Limb (tissue), 2 donors: ENCODE measurements around the gene KDM4B.

Experiments used
- DNase-seq, 2 donors: peaks; one replicate each; pipeline ENCODE4 v3.0.0-alpha.2; 2016; ENCODE audit errors: extremely low spot score in 2 of 2

Gene KDM4B

GRCh38 chr19:5120321-5120720 is 151.4 kb downstream of the KDM4B start:
- DNase-seq = no peak

DNA sequence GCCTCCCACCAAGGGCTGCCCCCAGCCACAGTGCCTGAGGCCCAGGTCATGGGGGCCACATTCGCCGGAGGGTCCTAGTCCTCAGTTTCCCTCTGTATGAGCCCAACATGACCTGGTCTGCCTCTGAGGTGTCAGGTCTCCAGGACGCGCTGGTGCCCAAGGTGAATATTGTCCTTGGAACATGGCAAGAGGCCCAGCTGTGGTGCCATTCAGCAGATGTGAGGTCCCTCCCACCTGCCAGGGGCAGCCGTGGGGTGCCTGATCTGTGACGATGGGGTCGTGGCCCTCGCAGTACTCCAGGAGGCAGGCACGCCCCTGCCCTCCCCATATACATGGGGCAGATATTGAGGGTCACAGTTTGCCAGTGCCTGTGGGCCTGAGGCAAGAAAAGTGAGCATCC is 151.9 kb downstream of the KDM4B start:
- DNase-seq = no peak

GRCh38 chr19:5121266-5122120 is 152.6 kb downstream of the KDM4B start:
- DNase-seq = no peak

DNA sequence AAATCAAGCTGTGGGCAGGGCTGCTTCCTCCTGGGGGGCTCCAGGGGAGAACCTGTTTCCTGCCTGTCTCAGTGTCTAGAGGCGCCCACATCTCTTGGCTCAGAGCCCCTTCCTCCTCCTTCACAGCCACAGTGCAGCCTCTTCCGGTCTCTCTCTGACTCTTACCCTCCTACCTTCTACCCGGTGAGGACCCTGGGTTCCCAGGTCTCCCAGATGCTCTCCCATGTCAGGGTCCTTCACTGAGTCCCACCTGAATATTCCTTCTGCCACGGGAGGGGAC is 153.1 kb downstream of the KDM4B start:
- no peak for DNase-seq

GRCh38 chr19:5122671-5123409 is 153.9 kb downstream of the KDM4B start:
- DNase-seq = no peak

GRCh38 chr19:5123646-5124045 is 154.7 kb downstream of the KDM4B start:
- no peak for DNase-seq

DNA sequence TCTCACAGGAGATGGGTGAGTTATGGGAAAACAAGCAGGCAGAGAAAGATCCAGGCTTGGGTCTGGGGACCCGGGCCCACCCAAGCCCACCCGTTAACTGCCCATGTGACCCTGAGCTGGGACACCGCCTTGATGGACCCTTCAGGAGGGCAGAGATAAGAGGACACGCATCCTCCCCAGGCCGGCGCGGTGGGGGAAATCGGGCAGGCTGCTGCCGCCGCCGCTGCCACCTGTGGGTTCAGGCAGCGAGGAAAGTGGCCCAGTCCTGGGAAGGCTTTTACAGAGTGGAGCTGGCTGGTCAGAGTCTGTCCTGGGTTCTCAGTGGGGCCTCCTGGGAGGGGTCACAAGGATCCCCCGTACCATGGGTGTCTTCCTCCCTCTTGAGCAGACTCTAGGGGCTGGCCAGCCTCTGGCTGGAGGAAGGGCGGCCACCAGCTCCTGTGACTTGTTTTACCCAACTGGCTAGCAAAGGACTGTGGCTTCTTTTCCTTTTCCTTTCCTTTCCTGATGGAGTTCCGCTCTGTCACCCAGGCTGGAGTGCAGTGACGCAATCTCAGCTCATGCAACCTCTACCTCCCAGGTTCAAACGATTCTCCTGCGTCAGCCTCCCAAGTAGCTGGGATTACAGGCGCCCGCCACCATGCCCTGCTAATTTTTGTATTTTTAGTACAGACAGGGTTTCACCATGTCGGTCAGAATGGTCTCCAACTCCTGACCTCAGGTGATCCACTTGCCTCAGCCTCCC is 155.4 kb downstream of the KDM4B start:
- no peak for DNase-seq

DNA sequence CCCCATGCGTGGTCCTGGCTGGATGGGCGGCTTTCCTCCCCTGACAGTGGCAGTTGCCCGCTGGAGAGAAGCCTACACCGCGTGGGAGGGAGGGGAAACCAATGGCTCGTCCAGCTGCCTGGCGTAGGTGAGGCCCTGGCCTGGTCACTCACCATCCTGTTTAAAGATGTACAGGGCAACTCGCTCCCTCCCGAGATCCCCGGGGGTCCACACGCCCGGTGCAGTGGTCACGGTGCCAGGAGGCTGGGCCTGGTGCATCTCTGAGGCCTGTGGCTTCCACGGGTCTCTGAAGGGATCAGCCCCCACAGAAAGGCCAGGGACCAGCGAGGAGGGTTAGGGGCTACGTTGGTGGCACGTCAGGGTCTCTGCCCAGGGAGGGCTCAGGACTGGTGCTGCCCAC is 156.5 kb downstream of the KDM4B start:
- DNase-seq = no peak

- no peak for DNase-seq
These were observed 157.0 kb downstream of the KDM4B start for GRCh38 chr19:5125797-5126497.

DNA sequence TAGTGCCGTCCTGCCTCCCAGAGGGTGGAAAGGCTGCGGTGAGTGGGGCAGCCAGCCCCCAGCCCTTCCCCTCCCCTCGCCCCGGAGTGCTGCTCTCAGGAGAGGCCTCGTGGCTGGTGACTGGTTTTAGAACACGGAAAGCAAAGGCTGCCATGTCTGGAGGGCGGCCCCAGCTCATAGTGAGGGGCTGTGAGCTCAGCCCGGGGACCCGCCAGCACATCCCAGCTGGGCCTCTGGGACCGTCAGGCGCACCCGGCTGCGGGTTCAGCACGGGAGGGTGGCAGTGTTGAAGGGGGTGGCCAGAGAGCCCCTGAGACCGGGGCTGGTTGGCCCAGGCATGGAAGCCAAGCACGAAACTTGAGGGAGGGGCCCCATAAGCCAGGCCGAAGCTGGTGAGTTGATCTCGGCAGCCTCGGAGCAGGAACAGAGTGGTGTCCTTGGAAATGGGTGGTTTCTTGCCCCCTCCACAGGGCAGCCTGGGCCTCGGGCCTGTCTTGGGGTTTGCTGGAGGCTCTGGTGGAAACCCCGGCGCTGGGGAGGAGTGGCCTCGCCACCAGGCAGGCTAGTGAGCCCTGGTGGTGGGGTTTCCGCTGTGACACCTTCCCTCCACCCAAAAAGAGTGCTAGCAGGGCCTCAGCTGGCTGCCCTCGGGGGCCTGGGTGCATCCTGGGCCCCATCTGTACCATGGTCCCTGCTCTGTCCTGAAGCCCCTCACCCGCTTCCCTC is 157.7 kb downstream of the KDM4B start:
- DNase-seq = no peak

- no peak for DNase-seq
These were observed 158.8 kb downstream of the KDM4B start for GRCh38 chr19:5127717-5128116.

DNA sequence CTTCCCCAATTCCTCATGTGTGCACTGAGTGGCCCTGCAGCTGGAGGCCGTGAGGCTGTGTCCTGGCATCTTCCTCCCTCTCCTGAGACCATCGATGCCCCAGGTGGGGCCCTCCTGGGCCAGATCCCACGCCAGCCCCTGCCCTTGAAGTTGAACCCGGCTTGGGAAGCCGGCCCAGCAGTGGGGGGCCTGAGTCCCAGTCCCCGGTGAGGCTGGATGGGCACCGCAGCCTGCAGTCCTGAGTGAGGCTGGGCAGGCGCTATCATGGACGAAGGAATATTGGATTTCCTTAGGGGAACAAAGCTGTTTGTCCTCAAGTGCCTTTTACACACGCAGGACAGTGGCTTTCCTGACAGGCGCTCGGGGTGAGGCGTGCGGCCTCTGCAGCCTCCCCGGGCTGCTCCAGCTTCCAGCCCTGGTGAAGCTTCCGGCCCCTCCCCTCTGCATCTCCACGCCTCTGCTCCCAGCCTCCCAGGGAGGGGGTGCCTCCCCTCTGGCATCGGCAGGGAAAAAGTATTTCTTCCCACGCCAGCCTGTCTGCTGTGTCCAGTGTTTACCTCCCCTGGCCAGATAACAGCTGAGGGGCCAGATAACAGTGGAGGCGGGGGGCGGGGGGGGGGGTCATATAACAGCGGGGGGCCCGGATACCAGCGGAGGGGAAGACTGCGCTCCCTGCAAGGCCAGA is 159.5 kb downstream of the KDM4B start:
- peak; percentile 20 to 68 for DNase-seq

DNA sequence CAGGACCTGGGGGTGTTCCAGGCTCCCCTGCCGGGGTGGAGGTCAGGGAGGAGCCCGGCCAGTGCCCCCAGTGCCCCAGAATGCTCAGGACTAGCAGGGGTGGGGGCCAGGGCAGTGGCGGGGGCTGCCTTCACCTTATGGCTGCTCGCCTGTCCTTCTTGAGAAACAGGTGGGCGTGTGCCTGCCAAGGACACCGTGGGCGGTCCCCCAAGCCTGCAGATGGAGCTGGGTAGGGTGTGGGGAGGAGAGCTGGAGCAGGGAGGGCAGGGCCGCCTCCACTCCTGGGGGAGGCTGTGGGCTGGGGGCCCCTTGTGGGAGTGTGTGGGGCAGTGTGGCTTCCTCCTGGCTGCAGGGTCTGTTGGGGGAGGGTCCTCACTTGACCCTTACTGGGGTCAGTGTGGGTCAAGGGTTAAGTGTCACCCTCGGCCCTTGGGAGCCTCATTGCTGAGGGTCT is 160.1 kb downstream of the KDM4B start:
- no peak for DNase-seq

DNA sequence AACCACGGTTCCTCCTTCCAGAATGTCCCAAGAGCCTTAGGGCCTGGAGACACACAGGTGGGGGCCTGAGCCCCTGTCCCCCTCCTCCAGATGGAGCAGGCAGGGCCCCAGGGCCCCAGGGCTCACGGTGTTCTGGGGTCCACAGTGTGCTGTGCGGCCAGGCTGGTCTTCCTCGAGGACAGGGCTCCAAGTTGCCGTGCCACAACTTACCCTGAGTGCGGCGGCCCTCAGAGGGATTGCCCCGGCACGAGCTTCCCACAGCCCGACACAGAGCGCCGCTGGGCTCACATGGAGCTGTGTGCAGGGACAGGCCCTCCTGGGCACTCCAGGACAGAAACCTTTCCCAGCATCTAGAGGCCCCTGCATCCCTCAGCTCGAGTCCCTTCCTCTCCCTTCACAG is 160.8 kb downstream of the KDM4B start:
- no peak for DNase-seq

GRCh38 chr19:5130371-5131030 is 161.6 kb downstream of the KDM4B start:
- DNase-seq = no peak

DNA sequence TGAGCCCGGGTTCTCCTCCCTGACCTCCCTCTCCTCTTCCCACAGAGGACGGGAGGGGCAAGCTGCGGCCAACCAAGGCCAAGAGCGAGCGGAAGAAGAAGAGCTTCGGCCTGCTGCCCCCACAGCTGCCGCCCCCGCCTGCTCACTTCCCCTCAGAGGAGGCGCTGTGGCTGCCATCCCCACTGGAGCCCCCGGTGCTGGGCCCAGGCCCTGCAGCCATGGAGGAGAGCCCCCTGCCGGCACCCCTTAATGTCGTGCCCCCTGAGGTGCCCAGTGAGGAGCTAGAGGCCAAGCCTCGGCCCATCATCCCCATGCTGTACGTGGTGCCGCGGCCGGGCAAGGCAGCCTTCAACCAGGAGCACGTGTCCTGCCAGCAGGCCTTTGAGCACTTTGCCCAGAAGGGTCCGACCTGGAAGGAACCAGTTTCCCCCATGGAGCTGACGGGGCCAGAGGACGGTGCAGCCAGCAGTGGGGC is 162.2 kb downstream of the KDM4B start:
- no peak for DNase-seq

GRCh38 chr19:5131506-5132205 is 162.7 kb downstream of the KDM4B start:
- no peak for DNase-seq

DNA sequence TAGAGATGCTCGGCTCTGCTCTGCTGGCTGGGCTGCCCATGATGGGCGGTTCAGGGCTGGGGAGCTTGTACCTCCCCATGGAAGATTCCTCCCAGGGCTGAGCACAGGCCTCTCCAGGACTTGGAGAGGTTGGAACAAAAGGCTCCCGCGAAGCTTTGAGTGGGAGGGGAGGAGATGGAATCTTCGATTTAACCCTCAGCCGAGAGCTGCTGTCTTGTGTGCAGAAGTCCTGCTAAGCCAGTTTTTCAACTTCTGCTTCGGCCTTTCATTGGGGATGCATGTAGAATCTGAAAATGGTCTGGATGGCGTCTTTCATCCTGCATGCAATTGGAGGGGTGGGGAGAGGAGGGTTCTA is 163.3 kb downstream of the KDM4B start:
- no peak for DNase-seq
